Measurements from ENCODE around the gene SF1. TPM values are rescaled to one million over a fixed set of nuclear protein-coding genes. Genes with fewer than 3 reads are reported as not detected.

The SF1 gene
- total and polyA plus RNA-seq, 9 of the 15 experiments (the other 6 are each of a cell fraction or from before 2014, with no cell fraction given): 13.1 to 334 (median 111) TPM

DNA sequence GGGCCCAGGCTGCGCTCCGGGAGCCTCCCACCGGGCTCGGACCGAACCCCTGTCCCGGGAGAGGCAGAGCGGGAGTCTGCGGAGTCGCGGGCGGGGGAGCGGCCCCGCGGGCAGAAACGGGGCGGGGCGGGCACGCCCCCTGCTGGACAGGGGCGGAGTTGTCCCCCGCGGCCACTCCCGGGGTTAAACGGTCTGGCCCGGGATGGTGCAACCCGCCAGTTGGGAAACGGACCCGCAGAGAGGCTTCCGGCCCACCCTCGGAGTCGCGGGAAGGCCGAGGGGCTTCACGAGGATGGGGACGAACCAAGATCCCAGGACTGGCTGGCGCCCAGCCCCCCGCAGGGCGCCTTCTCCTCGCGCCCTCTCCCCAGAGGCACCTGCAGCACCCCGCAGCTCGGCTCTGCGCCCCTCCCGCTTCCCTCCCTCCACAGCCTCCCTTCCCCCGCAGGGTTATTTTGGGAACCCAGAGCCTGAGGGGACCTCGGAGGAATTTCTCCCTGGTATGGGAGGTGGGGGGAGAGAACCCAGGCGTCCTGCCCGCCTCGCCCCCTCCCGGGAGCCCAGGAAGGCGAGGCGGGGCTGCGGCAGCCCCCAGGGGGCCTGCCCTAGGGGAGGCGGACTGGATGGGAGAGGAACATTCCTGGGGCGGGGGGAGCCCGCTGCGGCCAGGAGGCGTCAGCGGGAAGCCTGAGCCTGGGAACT is 35.3 kb downstream of the SF1 start:
- POLR2A ChIA-PET: interaction anchor here (0.5 to 1.6 kb wide), 11 partner anchors 10 to 757 kb away, joined by 3 to 6 read pairs (median 4); partner anchors contain the start of gene SF1
- no peaks in the 10 kb centered on the region; the same call in 1 of the 2 replicates for H4K20me1 ChIP-seq (replicated peaks; ENCODE audit: control insufficient read depth, insufficient read depth, low read length)
- TF ChIP-seq ZFP1 (CRISPR knock-in tag; IDR thresholded peaks at IDR 0.05): no peak
- TF ChIP-seq IFI16 (CRISPR knock-in tag; IDR thresholded peaks at IDR 0.05): no peak
- TF ChIP-seq, protein P1, sequence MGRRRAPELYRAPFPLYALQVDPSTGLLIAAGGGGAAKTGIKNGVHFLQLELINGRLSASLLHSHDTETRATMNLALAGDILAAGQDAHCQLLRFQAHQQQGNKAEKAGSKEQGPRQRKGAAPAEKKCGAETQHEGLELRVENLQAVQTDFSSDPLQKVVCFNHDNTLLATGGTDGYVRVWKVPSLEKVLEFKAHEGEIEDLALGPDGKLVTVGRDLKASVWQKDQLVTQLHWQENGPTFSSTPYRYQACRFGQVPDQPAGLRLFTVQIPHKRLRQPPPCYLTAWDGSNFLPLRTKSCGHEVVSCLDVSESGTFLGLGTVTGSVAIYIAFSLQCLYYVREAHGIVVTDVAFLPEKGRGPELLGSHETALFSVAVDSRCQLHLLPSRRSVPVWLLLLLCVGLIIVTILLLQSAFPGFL (CRISPR knock-in tag; IDR thresholded peaks at IDR 0.05): no peak
- TF ChIP-seq ZNF717 (CRISPR knock-in tag; IDR thresholded peaks at IDR 0.05): no peak
- TF ChIP-seq, protein P2, sequence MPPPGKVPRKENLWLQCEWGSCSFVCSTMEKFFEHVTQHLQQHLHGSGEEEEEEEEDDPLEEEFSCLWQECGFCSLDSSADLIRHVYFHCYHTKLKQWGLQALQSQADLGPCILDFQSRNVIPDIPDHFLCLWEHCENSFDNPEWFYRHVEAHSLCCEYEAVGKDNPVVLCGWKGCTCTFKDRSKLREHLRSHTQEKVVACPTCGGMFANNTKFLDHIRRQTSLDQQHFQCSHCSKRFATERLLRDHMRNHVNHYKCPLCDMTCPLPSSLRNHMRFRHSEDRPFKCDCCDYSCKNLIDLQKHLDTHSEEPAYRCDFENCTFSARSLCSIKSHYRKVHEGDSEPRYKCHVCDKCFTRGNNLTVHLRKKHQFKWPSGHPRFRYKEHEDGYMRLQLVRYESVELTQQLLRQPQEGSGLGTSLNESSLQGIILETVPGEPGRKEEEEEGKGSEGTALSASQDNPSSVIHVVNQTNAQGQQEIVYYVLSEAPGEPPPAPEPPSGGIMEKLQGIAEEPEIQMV (tag; conservative IDR thresholded peaks at IDR 0.05; ENCODE audit: low read depth): no peak
- TF ChIP-seq CEBPB (tag; IDR thresholded peaks at IDR 0.05): peak; percentile 97
- TF ChIP-seq JUND (IDR thresholded peaks at IDR 0.05; ENCODE audit: borderline replicate concordance, low read depth, low read length): peak; percentile 2; the same call in 1 of the 2 replicates
- TF ChIP-seq JUND (tag; IDR thresholded peaks at IDR 0.05; ENCODE audit: borderline replicate concordance, low read depth, low read length): peak; percentile 18; the same call in 1 of the 3 replicates
- TF ChIP-seq DACH1 (IDR thresholded peaks at IDR 0.05; ENCODE audit: partially characterized antibody): no peak
- no peak for TF ChIP-seq OTX1 (CRISPR knock-in tag; IDR thresholded peaks at IDR 0.05)
- TF ChIP-seq PHF20 (IDR thresholded peaks at IDR 0.05; ENCODE audit: partially characterized antibody): no peak
- 0 out of 4 replicates have a peak, but pooled peaks of 1 of the 2 experiments have one; percentile 1 for TF ChIP-seq SIX5 (IDR thresholded peaks at IDR 0.05; ENCODE audit: borderline replicate concordance in 1 of 2, insufficient read depth in 1 of 2, low read depth in 1 of 2, low read length in 2 of 2)
- TF ChIP-seq ZNF76 (CRISPR knock-in tag; IDR thresholded peaks at IDR 0.05; ENCODE audit: borderline replicate concordance): no peak
- TF ChIP-seq MAZ (CRISPR knock-in tag; conservative IDR thresholded peaks at IDR 0.05 in 1 of 2, IDR thresholded peaks at IDR 0.05 in 1 of 2): peak; percentile 85 to 92
- TF ChIP-seq NONO (IDR thresholded peaks at IDR 0.05; ENCODE audit: low read depth in 2 of 2, low read length in 1 of 2): peak in 1 of 2 experiments; percentile 57; a peak in 1 of 4 replicates
- TF ChIP-seq, protein P3, sequence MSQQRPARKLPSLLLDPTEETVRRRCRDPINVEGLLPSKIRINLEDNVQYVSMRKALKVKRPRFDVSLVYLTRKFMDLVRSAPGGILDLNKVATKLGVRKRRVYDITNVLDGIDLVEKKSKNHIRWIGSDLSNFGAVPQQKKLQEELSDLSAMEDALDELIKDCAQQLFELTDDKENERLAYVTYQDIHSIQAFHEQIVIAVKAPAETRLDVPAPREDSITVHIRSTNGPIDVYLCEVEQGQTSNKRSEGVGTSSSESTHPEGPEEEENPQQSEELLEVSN (IDR thresholded peaks at IDR 0.05; ENCODE audit: borderline replicate concordance in 1 of 2, extremely low read depth in 1 of 2, insufficient read depth in 1 of 2, insufficient read length in 1 of 2, low read depth in 1 of 2, low read length in 1 of 2, poor library complexity in 1 of 2, severe bottlenecking in 1 of 2): peak in 1 of 2 experiments; percentile 33
- peak; percentile 44 for TF ChIP-seq FOXP1 (CRISPR knock-in tag; IDR thresholded peaks at IDR 0.05)

More for the DNA sequence above, 35.3 kb downstream of the SF1 start:
- Histone ChIP-seq H3K27me3 (ENCODE audit: control insufficient read depth in 2 of 2, insufficient read depth in 2 of 2, low read length in 2 of 2) (no peaks in the 10 kb centered on the region; a peak in 1 of 5 replicates), H3K9ac (ENCODE audit: insufficient read depth in 1 of 2, low read depth in 2 of 2, low read length in 2 of 2) (peak overlapping the region; percentile 54 to 90; a peak in 3 of 4 replicates), H3K9me3 (replicated peaks; ENCODE audit: control insufficient read depth, insufficient read depth, low read depth, low read length) (no peaks in the 10 kb centered on the region), H3K27ac (ENCODE audit: extremely low read depth, low read depth, low read length) (peak overlapping the region; percentile 42; the same call in 2 of the 3 replicates), H3K36me3 (ENCODE audit: control insufficient read depth, insufficient read depth, low read length) (no peaks in the 10 kb centered on the region), H3K79me2 (ENCODE audit: control insufficient read depth, insufficient read depth, low read length) (no peaks in the 10 kb centered on the region), H3K9me1 (ENCODE audit: control insufficient read depth, insufficient read depth, low read length) (no peaks in the 10 kb centered on the region), H3K4me2 (ENCODE audit: insufficient read depth, low read length) (peak overlapping the region; percentile 77), H3K4me3 (peak overlapping the region; percentile 54), H3K4me1 (replicated peaks in 1 of 2; ENCODE audit: control insufficient read depth in 2 of 2, insufficient read depth in 2 of 2, low read length in 2 of 2) (peaks cover 12 to 71% of the 10 kb centered on the region in 2 experiments; a peak in 3 of 5 replicates), H2AFZ (ENCODE audit: low read depth, low read length) (peak overlapping the region; percentile 95)
- intact Hi-C loops (cut with micrococcal nuclease) (loop anchor here (1.0 to 5.0 kb wide), 4 partner anchors 24 to 86 kb away; partner anchors contain the start of gene SF1), in situ Hi-C loops (cut with MboI) (no loop called here)
- no TSS peak for BruUV-seq (replicated peaks)
- DNase-seq (ENCODE audit: extremely low read depth in 1 of 4, low spot score in 3 of 4) (peak; percentile 80 to 94 (median 90)), ATAC-seq (peak; percentile 73), FAIRE-seq (no peak)
- WGBS (ENCODE audit: insufficient coverage, low coverage, missing lambda C conversion rate): 4% methylated on average over 17 of the region's 58 CpGs
- CTCF ChIA-PET (ENCODE audit: low intra/inter-chr PET ratio): interaction anchor here (0.6 to 1.7 kb wide), 6 partner anchors 24 to 305 kb away, joined by 3 to 13 read pairs (median 4); no protein-coding TSS in a partner anchor

Data from K562 (cell line).